LoVo (cell line): Measurements from ENCODE around the gene OSBPL5.
A peak's percentile ranks its signal among the peaks of the same experiment; 100 is the strongest.

ENCODE experiments used
- DNase-seq: peaks from one replicate; pipeline ENCODE4 v3.0.0-alpha.2; 2016; ENCODE audit warnings: low spot score

OSBPL5 gene

GRCh38 chr11:3099178-3099577 is 65.9 kb downstream of the OSBPL5 start:
- no peak for DNase-seq

- DNase-seq = no peak
These were observed 68.1 kb downstream of the OSBPL5 start for GRCh38 chr11:3096909-3097530.

- no peak for DNase-seq
These were observed 69.3 kb downstream of the OSBPL5 start for GRCh38 chr11:3095712-3096361.

GRCh38 chr11:3094223-3094824 is 70.8 kb downstream of the OSBPL5 start:
- DNase-seq = no peak

- no peak for DNase-seq
These were observed 71.6 kb downstream of the OSBPL5 start for GRCh38 chr11:3093281-3094191.

GRCh38 chr11:3092603-3093141 is 72.4 kb downstream of the OSBPL5 start:
- DNase-seq = no peak

GRCh38 chr11:3091846-3092602 is 73.1 kb downstream of the OSBPL5 start:
- peak; percentile 65 for DNase-seq

- no peak for DNase-seq
These were observed 73.8 kb downstream of the OSBPL5 start for GRCh38 chr11:3091081-3091845.

- DNase-seq = no peak
These were observed 74.8 kb downstream of the OSBPL5 start for GRCh38 chr11:3090096-3090901.

GRCh38 chr11:3089236-3090061 is 75.7 kb downstream of the OSBPL5 start:
- no peak for DNase-seq

GRCh38 chr11:3088806-3089205 is 76.3 kb downstream of the OSBPL5 start:
- DNase-seq = no peak

GRCh38 chr11:3087821-3088800 is 77.0 kb downstream of the OSBPL5 start:
- DNase-seq = no peak

GRCh38 chr11:3087373-3087772 is 77.7 kb downstream of the OSBPL5 start:
- no peak for DNase-seq

GRCh38 chr11:3086671-3087150 is 78.4 kb downstream of the OSBPL5 start:
- no peak for DNase-seq

GRCh38 chr11:3086114-3086513 is 79.0 kb downstream of the OSBPL5 start:
- DNase-seq = no peak

- no peak for DNase-seq
These were observed 80.1 kb downstream of the OSBPL5 start for GRCh38 chr11:3085052-3085451.

- DNase-seq = no peak
These were observed 81.8 kb downstream of the OSBPL5 start for GRCh38 chr11:3083321-3083720.

GRCh38 chr11:3081386-3081751 is 83.7 kb downstream of the OSBPL5 start:
- DNase-seq = no peak
